GM12878 (cell line): Measurements from ENCODE around the gene NDUFC2. TPM values are rescaled to one million over a fixed set of nuclear protein-coding genes. Genes with fewer than 3 reads are reported as not detected.

Source experiments
- BHLHE40 ChIP-seq, 2 experiments: fragments of 450-650 bp in 1 of 2; IDR thresholded peaks; 2 replicates each; pipeline ENCODE4 v1.6.1; 2011 to 2017; ENCODE audit warnings: low read depth in 2 of 2, borderline replicate concordance in 1 of 2, improper control_type of control experiment in 1 of 2, low read length in 1 of 2, mild to moderate bottlenecking in 1 of 2
- CBX3 ChIP-seq: fragments of 200-600 bp; sonication (generic); IDR thresholded peaks from 2 replicates; pipeline ENCODE4 v1.6.1; 2016; ENCODE audit warnings: low read depth, borderline replicate concordance
- CHD4 ChIP-seq: fragments of 200-600 bp; sonication (generic); IDR thresholded peaks from 2 replicates; pipeline ENCODE4 v1.6.1; 2016; ENCODE audit warnings: mild to moderate bottlenecking
- HDAC2 ChIP-seq: fragments of 200-600 bp; sonication (generic); IDR thresholded peaks from 2 replicates; pipeline ENCODE4 v1.6.1; 2017
- HDAC6 ChIP-seq: fragments of 200-600 bp; sonication (generic); IDR thresholded peaks from one replicate; pipeline ENCODE4 v1.8.0; 2017; ENCODE audit warnings: antibody characterized with exemption; ENCODE audit not compliant: unreplicated experiment
- IKZF1 ChIP-seq: fragments of 450-650 bp; conservative IDR thresholded peaks from 2 replicates; pipeline ENCODE4 v1.6.1; 2017; ENCODE audit warnings: antibody characterized with exemption, mild to moderate bottlenecking
- NKRF ChIP-seq: fragments of 450-650 bp; conservative IDR thresholded peaks from 2 replicates; pipeline ENCODE4 v1.6.1; 2017; ENCODE audit warnings: mild to moderate bottlenecking, moderate library complexity
- NRF1 ChIP-seq: conservative IDR thresholded peaks from 2 replicates; pipeline ENCODE4 v1.6.1; 2011; ENCODE audit warnings: mild to moderate bottlenecking, low read depth, low read length, improper control_type of control experiment
- SREBF1 ChIP-seq: IDR thresholded peaks from 2 replicates; pipeline ENCODE4 v1.6.1; 2012; ENCODE audit warnings: mild to moderate bottlenecking, low read length
- ZNF274 ChIP-seq: IDR thresholded peaks from one replicate; pipeline ENCODE4 v1.8.0; 2011; ENCODE audit not compliant: insufficient read length, insufficient read depth
- ZNF384 ChIP-seq: IDR thresholded peaks from 2 replicates; pipeline ENCODE4 v1.6.1; 2012; ENCODE audit warnings: low read depth, mild to moderate bottlenecking, low read length, improper control_type of control experiment, borderline replicate concordance
- polyA plus RNA-seq, 11 experiments: library from polyadenylated mRNA; depleted of rRNA in 4 of 11; unstranded in 6 of 11; stranded (reverse) in 5 of 11; fragments of >200 nt; fragmentation: Nextera tagmentation in 4 of 11; fragmentation: Illumina TruSeq in 1 of 11; extraction: Ambion mirVana in 4 of 11; extraction: Trizol in 1 of 11; gene quantifications; 1 replicate in 1 of 11; 2 replicates in 10 of 11; pipeline versions ENCODE4 v1.2.1 to v1.2.3, GENCODE V29; 2011 to 2016; ENCODE audit warnings: inconsistent platforms in 2 of 11, missing spikeins in 2 of 11, low read depth in 1 of 11
- total RNA-seq, 4 experiments: library from RNA; depleted of rRNA in 3 of 4; stranded (reverse); fragments of >200 nt in 3 of 4; fragmentation: Illumina TruSeq in 1 of 4; extraction: Trizol in 1 of 4; gene quantifications; 2 replicates each; pipeline versions ENCODE4 v1.2.1 to v1.2.3, GENCODE V29; 2013 to 2021
- TF ChIP-seq, protein P1 (sequence below): fragments of 150-350 bp; IDR thresholded peaks from 2 replicates; pipeline ENCODE4 v1.6.1; 2016; ENCODE audit warnings: low read depth, low read length
- TF ChIP-seq, protein P2 (sequence below): fragments of 450-650 bp; IDR thresholded peaks from 2 replicates; pipeline ENCODE4 v1.6.1; 2017; ENCODE audit warnings: mild to moderate bottlenecking, moderate library complexity
- TF ChIP-seq, protein P3 (sequence below): fragments of 450-650 bp; IDR thresholded peaks from 2 replicates; pipeline ENCODE4 v1.6.1; 2017; ENCODE audit warnings: mild to moderate bottlenecking, low read depth, inconsistent platforms; ENCODE audit not compliant: poor library complexity, severe bottlenecking
- TF ChIP-seq, protein P4 (sequence below): fragments of 450-650 bp; formaldehyde crosslinking; IDR thresholded peaks from 2 replicates; pipeline ENCODE4 v1.5.0; 2022; ENCODE audit warnings: mild to moderate bottlenecking, missing genetic modification characterization

The NDUFC2 gene
- total and polyA plus RNA-seq, 10 of the 15 experiments (the other 5 are each of a cell fraction or from before 2014, with no cell fraction given), result 103 to 529 (median 192) TPM

GRCh38 chr11:78094250-78094649 is 14.6 kb upstream of the NDUFC2 start (continued):
- TF ChIP-seq, protein P1, sequence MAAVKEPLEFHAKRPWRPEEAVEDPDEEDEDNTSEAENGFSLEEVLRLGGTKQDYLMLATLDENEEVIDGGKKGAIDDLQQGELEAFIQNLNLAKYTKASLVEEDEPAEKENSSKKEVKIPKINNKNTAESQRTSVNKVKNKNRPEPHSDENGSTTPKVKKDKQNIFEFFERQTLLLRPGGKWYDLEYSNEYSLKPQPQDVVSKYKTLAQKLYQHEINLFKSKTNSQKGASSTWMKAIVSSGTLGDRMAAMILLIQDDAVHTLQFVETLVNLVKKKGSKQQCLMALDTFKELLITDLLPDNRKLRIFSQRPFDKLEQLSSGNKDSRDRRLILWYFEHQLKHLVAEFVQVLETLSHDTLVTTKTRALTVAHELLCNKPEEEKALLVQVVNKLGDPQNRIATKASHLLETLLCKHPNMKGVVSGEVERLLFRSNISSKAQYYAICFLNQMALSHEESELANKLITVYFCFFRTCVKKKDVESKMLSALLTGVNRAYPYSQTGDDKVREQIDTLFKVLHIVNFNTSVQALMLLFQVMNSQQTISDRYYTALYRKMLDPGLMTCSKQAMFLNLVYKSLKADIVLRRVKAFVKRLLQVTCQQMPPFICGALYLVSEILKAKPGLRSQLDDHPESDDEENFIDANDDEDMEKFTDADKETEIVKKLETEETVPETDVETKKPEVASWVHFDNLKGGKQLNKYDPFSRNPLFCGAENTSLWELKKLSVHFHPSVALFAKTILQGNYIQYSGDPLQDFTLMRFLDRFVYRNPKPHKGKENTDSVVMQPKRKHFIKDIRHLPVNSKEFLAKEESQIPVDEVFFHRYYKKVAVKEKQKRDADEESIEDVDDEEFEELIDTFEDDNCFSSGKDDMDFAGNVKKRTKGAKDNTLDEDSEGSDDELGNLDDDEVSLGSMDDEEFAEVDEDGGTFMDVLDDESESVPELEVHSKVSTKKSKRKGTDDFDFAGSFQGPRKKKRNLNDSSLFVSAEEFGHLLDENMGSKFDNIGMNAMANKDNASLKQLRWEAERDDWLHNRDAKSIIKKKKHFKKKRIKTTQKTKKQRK, result no peak
- TF ChIP-seq ZNF274, result no peak
- TF ChIP-seq HDAC6, result no peak
- TF ChIP-seq, protein P2, sequence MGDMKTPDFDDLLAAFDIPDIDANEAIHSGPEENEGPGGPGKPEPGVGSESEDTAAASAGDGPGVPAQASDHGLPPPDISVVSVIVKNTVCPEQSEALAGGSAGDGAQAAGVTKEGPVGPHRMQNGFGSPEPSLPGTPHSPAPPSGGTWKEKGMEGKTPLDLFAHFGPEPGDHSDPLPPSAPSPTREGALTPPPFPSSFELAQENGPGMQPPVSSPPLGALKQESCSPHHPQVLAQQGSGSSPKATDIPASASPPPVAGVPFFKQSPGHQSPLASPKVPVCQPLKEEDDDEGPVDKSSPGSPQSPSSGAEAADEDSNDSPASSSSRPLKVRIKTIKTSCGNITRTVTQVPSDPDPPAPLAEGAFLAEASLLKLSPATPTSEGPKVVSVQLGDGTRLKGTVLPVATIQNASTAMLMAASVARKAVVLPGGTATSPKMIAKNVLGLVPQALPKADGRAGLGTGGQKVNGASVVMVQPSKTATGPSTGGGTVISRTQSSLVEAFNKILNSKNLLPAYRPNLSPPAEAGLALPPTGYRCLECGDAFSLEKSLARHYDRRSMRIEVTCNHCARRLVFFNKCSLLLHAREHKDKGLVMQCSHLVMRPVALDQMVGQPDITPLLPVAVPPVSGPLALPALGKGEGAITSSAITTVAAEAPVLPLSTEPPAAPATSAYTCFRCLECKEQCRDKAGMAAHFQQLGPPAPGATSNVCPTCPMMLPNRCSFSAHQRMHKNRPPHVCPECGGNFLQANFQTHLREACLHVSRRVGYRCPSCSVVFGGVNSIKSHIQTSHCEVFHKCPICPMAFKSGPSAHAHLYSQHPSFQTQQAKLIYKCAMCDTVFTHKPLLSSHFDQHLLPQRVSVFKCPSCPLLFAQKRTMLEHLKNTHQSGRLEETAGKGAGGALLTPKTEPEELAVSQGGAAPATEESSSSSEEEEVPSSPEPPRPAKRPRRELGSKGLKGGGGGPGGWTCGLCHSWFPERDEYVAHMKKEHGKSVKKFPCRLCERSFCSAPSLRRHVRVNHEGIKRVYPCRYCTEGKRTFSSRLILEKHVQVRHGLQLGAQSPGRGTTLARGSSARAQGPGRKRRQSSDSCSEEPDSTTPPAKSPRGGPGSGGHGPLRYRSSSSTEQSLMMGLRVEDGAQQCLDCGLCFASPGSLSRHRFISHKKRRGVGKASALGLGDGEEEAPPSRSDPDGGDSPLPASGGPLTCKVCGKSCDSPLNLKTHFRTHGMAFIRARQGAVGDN, result 0 out of 2 replicates have a peak, but pooled peaks have one; percentile 17
- TF ChIP-seq ZNF384, result no peak
- TF ChIP-seq NKRF, result no peak
- no peak for TF ChIP-seq NRF1
- TF ChIP-seq CBX3, result no peak
- no peak for TF ChIP-seq SREBF1
- TF ChIP-seq, protein P3, sequence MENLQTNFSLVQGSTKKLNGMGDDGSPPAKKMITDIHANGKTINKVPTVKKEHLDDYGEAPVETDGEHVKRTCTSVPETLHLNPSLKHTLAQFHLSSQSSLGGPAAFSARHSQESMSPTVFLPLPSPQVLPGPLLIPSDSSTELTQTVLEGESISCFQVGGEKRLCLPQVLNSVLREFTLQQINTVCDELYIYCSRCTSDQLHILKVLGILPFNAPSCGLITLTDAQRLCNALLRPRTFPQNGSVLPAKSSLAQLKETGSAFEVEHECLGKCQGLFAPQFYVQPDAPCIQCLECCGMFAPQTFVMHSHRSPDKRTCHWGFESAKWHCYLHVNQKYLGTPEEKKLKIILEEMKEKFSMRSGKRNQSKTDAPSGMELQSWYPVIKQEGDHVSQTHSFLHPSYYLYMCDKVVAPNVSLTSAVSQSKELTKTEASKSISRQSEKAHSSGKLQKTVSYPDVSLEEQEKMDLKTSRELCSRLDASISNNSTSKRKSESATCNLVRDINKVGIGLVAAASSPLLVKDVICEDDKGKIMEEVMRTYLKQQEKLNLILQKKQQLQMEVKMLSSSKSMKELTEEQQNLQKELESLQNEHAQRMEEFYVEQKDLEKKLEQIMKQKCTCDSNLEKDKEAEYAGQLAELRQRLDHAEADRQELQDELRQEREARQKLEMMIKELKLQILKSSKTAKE, result no peak
- no peak for TF ChIP-seq BHLHE40 (IDR thresholded peaks at IDR 0.05; ENCODE audit: borderline replicate concordance in 1 of 2, low read depth in 2 of 2, low read length in 1 of 2)
- TF ChIP-seq, protein P4, sequence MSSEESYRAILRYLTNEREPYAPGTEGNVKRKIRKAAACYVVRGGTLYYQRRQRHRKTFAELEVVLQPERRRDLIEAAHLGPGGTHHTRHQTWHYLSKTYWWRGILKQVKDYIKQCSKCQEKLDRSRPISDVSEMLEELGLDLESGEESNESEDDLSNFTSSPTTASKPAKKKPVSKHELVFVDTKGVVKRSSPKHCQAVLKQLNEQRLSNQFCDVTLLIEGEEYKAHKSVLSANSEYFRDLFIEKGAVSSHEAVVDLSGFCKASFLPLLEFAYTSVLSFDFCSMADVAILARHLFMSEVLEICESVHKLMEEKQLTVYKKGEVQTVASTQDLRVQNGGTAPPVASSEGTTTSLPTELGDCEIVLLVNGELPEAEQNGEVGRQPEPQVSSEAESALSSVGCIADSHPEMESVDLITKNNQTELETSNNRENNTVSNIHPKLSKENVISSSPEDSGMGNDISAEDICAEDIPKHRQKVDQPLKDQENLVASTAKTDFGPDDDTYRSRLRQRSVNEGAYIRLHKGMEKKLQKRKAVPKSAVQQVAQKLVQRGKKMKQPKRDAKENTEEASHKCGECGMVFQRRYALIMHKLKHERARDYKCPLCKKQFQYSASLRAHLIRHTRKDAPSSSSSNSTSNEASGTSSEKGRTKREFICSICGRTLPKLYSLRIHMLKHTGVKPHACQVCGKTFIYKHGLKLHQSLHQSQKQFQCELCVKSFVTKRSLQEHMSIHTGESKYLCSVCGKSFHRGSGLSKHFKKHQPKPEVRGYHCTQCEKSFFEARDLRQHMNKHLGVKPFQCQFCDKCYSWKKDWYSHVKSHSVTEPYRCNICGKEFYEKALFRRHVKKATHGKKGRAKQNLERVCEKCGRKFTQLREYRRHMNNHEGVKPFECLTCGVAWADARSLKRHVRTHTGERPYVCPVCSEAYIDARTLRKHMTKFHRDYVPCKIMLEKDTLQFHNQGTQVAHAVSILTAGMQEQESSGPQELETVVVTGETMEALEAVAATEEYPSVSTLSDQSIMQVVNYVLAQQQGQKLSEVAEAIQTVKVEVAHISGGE (CRISPR knock-in tag), result no peak
- TF ChIP-seq CHD4, result no peak
- no peak for TF ChIP-seq IKZF1
- TF ChIP-seq HDAC2, result no peak
